WTC11 (cell line): ENCODE results near the gene PLIN4. TPM values are rescaled to one million over a fixed set of nuclear protein-coding genes. Genes with fewer than 3 reads are reported as not detected.

Experiments
- ATAC-seq: fragments of 200-7000 bp; cut with Tn5 transposase; 2 replicates; pipeline ENCODE4 v1.10.0; 2021; ENCODE audit warnings: mild to moderate bottlenecking, moderate library complexity
- CTCF ChIA-PET: fragments of 300-600 bp; sonication (Branson Sonifier 250); formaldehyde crosslinking; loops from one replicate; lab custom pipeline; 2021; ENCODE audit warnings: antibody characterized with exemption; lab: Charles Lee
- POLR2A ChIA-PET: fragments of 350-600 bp; sonication (Branson Sonifier 250); formaldehyde crosslinking; loops from one replicate; lab custom pipeline; 2021; ENCODE audit warnings: antibody characterized with exemption; lab: Charles Lee
- DNase-seq: peaks from one replicate; pipeline ENCODE4 v3.0.0; 2021; ENCODE audit warnings: low spot score
- H3K27ac Mint-ChIP-seq: 2 replicates; pipeline ENCODE4 v1.8.0; 2021; ENCODE audit warnings: mixed read lengths
- H3K27me3 Mint-ChIP-seq: 2 replicates; pipeline ENCODE4 v1.8.0; 2021; ENCODE audit warnings: low read depth, mild to moderate bottlenecking, moderate library complexity, mixed read lengths
- H3K36me3 Mint-ChIP-seq: 2 replicates; pipeline ENCODE4 v1.8.0; 2021; ENCODE audit warnings: mixed read lengths
- H3K4me1 Mint-ChIP-seq: 2 replicates; pipeline ENCODE4 v1.8.0; 2022; ENCODE audit warnings: mixed read lengths
- H3K4me3 Mint-ChIP-seq: 2 replicates; pipeline ENCODE4 v1.8.0; 2021; ENCODE audit warnings: mild to moderate bottlenecking, moderate library complexity, mixed read lengths
- H3K9me3 Mint-ChIP-seq: 2 replicates; pipeline ENCODE4 v1.8.0; 2021; ENCODE audit warnings: mixed read lengths
- ATF1 ChIP-seq: sonication (generic); formaldehyde crosslinking; IDR thresholded peaks from 2 replicates; pipeline ENCODE4 v1.8.1; 2023; ENCODE audit warnings: mild to moderate bottlenecking, moderate library complexity, missing genetic modification reagents
- CREB1 ChIP-seq: sonication (generic); formaldehyde crosslinking; IDR thresholded peaks from 2 replicates; pipeline ENCODE4 v1.8.0; 2023; ENCODE audit warnings: mild to moderate bottlenecking, missing genetic modification reagents
- EMX1 ChIP-seq: fragments of 250-450 bp; sonication (Bioruptor Pico); IDR thresholded peaks from 2 replicates; pipeline ENCODE4 v1.8.0; 2021; ENCODE audit warnings: mild to moderate bottlenecking
- ERG ChIP-seq: fragments of 250-450 bp; sonication (Bioruptor Pico); IDR thresholded peaks from 2 replicates; pipeline ENCODE4 v1.8.0; 2021; ENCODE audit warnings: mild to moderate bottlenecking
- ESRRA ChIP-seq: sonication (generic); formaldehyde crosslinking; IDR thresholded peaks from 2 replicates; pipeline ENCODE4 v1.8.1; 2022; ENCODE audit warnings: mild to moderate bottlenecking, missing genetic modification reagents, borderline replicate concordance
- GRHL2 ChIP-seq: fragments of 250-450 bp; sonication (Bioruptor Pico); IDR thresholded peaks from 2 replicates; pipeline ENCODE4 v1.8.0; 2022; ENCODE audit warnings: mild to moderate bottlenecking, moderate library complexity; ENCODE audit not compliant: insufficient replicate concordance, severe bottlenecking
- GTF2I ChIP-seq: fragments of 250-450 bp; sonication (Bioruptor Pico); conservative IDR thresholded peaks from 2 replicates; pipeline ENCODE4 v1.4.0; 2021; ENCODE audit warnings: mild to moderate bottlenecking
- IRF2 ChIP-seq: sonication (generic); formaldehyde crosslinking; IDR thresholded peaks from 2 replicates; pipeline ENCODE4 v1.8.0; 2022; ENCODE audit warnings: low read depth, missing genetic modification reagents, borderline replicate concordance
- JUN ChIP-seq: sonication (generic); formaldehyde crosslinking; IDR thresholded peaks from 2 replicates; pipeline ENCODE4 v1.8.0; 2023; ENCODE audit warnings: mild to moderate bottlenecking, missing genetic modification reagents
- NFE2L1 ChIP-seq: sonication (generic); formaldehyde crosslinking; IDR thresholded peaks from 2 replicates; pipeline ENCODE4 v1.8.1; 2023; ENCODE audit warnings: missing genetic modification reagents
- NFYB ChIP-seq: sonication (generic); formaldehyde crosslinking; conservative IDR thresholded peaks from 2 replicates; pipeline ENCODE4 v1.8.0; 2022; ENCODE audit warnings: low read depth, missing genetic modification reagents
- PRDM15 ChIP-seq: sonication (generic); formaldehyde crosslinking; IDR thresholded peaks from 2 replicates; pipeline ENCODE4 v1.8.0; 2022; ENCODE audit warnings: missing genetic modification reagents
- SP1 ChIP-seq: sonication (generic); formaldehyde crosslinking; conservative IDR thresholded peaks from 2 replicates; pipeline ENCODE4 v1.8.1; 2022; ENCODE audit warnings: missing genetic modification reagents
- STAT6 ChIP-seq: sonication (generic); formaldehyde crosslinking; conservative IDR thresholded peaks from 2 replicates; pipeline ENCODE4 v1.8.1; 2023; ENCODE audit warnings: mild to moderate bottlenecking, low read depth, missing genetic modification reagents, moderate library complexity
- TEAD4 ChIP-seq: sonication (generic); formaldehyde crosslinking; IDR thresholded peaks from 2 replicates; pipeline ENCODE4 v1.8.0; 2022; ENCODE audit warnings: mild to moderate bottlenecking, missing genetic modification reagents
- ZMAT4 ChIP-seq: fragments of 250-450 bp; sonication (Bioruptor Pico); IDR thresholded peaks from 2 replicates; pipeline ENCODE4 v1.9.0; 2021; ENCODE audit warnings: mild to moderate bottlenecking
- total RNA-seq: library from RNA; stranded (reverse); gene quantifications from 3 replicates; pipeline ENCODE4 v1.2.3, GENCODE V29; 2021

The PLIN4 gene
- total RNA-seq, 1 experiment from 2014 or later: 0.35 TPM

- Mint-ChIP-seq H3K4me3 (no peak overlapping the region), H3K27me3 (peaks cover 13% of the 10 kb centered on the region), H3K36me3 (no peaks in the 10 kb centered on the region), H3K9me3 (no peaks in the 10 kb centered on the region; the same call in 1 of the 2 replicates), H3K27ac (no peak overlapping the region), H3K4me1 (no peaks in the 10 kb centered on the region)
- POLR2A ChIA-PET: interaction anchor here (0.7 kb wide), 1 partner anchor 10 kb away, joined by 4 read pairs; no protein-coding TSS in a partner anchor
- no peak for TF ChIP-seq IRF2 (CRISPR knock-in tag)
- TF ChIP-seq EMX1 (CRISPR knock-in tag): no peak
- no peak for TF ChIP-seq ZMAT4
- TF ChIP-seq GTF2I (CRISPR knock-in tag): no peak
- TF ChIP-seq PRDM15 (CRISPR knock-in tag): no peak
- TF ChIP-seq ERG (CRISPR knock-in tag): no peak
- TF ChIP-seq ATF1 (CRISPR knock-in tag): no peak
- TF ChIP-seq NFYB (CRISPR knock-in tag): no peak
- no peak for TF ChIP-seq JUN
- TF ChIP-seq STAT6 (CRISPR knock-in tag): no peak
- TF ChIP-seq ESRRA (CRISPR knock-in tag): no peak
- no peak for TF ChIP-seq CREB1
- TF ChIP-seq GRHL2 (CRISPR knock-in tag): no peak
- TF ChIP-seq NFE2L1: no peak
- TF ChIP-seq SP1 (CRISPR knock-in tag): no peak
- no peak for TF ChIP-seq TEAD4 (CRISPR knock-in tag)
- CTCF ChIA-PET: interaction anchor here (0.7 to 1.0 kb wide), 3 partner anchors 91 to 409 kb away, joined by 3 to 4 read pairs (median 3); no protein-coding TSS in a partner anchor
- DNase-seq (no peak), ATAC-seq (no peak)
Measured at GRCh38 chr19:4464815-4465581, 53.3 kb downstream of the PLIN4 start.
